ENCODE measurements around the gene DEPDC4.

The DEPDC4 gene

GRCh38 chr12:100213016-100213891 lies 53.6 kb downstream of the DEPDC4 start:
- DNase-seq: no peak

DNA sequence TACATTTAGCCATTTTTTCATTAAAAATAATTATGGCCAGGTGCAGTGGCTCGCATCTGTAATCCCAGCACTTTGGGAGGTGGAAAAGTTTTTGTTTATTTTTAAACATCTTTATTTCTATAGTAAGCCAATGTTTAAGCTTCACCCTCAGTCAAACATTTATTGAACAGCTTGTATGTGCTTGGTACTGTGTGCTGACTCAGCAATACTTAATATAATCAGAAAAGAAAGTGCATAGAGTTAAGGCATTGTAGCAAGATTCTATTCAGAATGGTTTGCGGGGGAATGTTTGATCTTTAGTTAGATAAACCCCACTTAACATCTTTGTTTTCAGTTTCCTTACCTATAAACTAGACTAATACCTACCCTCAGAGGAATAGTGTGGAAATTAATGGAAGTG lies 55.2 kb downstream of the DEPDC4 start:
- no peak for DNase-seq

- DNase-seq: no peak
Observed at GRCh38 chr12:100208834-100209233, 58.0 kb downstream of the DEPDC4 start.

DNA sequence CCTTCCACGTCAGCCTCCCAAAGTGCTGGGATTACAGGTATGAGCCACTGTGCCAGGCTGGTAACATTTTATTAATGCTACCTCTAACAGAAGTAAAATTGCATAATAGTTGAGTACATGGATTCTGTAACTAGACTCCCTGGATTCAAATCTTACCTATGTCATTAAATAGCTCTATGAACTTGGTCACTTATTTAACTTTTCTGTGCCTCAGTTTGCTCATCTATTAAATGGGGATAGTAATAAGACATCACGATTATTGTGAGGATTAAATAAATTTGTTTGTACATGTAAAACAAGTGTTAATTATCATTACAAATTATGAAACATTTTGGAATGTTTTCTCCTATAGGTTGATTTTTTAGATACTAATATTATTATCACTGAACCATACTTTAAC lies 59.6 kb downstream of the DEPDC4 start:
- DNase-seq: no peak

DNA sequence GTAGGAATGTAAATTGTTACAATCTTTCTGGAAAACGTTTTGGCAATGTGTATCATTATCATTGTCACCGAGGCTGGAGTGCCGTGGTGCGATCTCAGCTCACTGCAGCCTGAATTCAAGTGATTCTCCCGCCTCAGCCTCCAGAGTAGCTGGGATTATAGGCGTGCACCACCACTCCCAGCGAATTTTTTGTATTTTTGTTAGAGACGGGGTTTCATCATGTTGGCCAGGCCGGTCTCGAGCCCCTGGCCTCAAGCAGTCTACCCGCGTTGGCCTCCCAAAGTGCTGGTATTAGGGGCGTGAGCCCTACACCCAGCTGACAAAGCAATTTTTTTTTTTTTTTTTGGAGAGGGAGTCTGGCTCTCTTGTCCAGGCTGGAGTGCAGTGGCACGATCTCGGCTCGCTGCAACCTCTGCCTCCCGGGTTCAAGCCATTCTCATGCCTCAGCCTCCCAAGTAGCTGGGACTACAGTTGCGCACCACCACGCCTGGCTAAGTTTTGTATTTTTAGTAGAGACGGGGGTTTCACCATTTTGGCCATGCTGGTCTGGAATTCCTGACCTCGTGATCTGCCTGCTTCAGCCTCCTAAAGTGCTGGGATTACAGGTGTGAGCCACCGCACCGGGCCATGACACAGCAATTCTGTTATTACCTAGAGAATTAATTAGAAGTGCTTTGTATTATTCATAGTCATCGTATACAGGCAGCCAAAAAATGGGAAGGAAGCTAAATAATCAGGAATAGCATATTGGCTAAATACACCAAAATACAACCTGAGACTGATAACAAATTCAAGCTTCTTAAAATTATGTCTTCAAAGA lies 65.1 kb downstream of the DEPDC4 start:
- DNase-seq: no peak

GRCh38 chr12:100200463-100201181 lies 66.3 kb downstream of the DEPDC4 start, which contains the start of gene ACTR6:
Gene ACTR6 (plus strand): TSS chr12:100200815. CDS start chr12:100200852, 37 bp downstream.
- peak; percentile 97 for DNase-seq

DNA sequence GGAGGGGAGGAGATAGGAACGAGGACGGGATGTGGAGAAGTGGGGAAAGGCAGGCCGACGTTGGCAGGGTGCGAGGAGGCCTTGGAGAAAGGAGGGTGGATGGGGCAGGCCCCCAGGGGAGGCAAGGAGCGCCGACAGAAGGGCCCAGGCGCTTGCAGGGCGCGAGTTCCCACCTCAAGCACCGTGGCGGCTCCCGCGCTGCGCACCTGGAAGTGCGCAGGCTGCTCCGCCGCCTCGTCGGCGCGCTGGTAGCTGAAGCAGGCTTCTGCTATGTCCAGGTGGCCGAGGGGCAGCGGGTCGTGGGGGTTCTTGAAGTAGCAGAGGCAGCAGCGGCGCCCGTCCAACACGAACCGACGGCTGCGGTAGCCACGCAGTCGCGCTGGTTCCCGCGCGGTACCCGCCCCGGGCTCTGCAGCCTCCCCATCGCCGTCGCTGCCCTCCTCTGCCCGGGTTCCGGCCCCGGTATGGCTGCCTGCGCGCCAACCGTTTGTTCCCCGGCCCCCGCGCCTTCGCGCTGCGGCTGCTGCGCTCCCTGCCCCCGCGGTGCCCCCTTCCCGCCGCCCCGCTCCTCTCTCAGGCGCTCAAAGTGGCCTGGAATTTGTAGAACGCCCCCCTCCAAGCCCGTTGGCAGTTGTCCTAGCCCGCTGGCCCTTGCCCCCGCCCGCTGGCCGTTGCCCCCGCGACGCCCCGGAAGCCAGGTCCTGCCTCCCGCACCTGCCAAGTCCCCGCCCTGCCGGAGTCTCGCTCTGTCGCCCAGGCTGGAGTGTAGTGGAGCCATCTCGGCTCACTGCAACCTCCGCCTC lies 67.3 kb downstream of the DEPDC4 start:
- peak; percentile 70 for DNase-seq

DNA sequence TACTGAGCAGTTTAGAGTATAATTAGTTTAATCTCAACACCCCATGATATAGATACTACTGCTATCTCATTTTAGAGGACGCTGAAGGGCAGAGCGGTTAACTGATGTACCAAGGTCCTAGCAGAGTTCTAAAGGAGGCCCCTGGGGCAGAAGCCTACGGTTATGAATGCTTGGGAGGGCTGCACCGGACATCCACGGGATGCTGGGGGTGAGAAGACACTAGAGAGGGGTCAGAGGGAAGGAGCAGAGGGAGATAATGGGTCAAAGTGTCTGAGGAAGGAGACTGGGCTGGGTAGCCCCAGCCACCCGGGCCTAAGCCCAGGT lies 67.9 kb downstream of the DEPDC4 start:
- no peak for DNase-seq

DNA sequence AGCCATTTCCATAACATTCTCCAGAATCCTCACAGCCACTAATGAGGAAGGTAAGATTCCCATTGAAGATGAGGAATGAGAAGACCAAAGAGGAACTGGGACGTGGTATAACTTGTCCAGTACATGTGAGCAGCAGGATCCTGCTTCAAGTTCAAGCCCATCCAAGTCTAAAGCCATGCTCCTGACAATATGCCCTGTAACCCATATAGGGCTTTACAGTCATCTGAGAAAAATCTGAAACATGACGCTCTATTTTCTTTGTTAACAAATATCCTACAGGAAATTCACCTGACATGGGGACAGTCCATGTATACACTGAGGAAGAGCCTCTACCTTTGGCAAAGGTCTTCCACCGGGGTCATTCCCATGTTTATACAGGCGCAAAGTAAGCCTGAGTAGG lies 69.4 kb downstream of the DEPDC4 start:
- no peak for DNase-seq

DNA sequence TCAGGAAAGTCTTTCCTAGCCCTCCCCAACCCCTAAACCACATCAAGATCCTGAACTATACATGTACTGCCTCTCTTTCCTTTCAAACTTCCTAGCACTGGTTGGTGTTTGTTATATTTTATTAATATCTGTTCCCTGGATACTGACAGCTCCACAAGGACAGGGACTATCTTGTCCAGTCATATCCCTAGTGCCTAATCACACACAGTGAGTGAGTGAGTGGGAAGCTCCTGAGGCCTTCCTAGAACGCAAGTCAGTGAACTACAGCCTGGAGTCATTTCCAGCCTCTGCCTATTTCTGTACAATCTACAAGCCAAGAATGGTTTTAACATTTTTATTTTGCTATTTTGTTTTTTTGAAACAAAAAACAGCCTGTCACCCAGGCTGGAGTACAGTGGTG lies 73.8 kb downstream of the DEPDC4 start:
- no peak for DNase-seq
